ENCODE results near the gene RS1.

The RS1 gene

DNA sequence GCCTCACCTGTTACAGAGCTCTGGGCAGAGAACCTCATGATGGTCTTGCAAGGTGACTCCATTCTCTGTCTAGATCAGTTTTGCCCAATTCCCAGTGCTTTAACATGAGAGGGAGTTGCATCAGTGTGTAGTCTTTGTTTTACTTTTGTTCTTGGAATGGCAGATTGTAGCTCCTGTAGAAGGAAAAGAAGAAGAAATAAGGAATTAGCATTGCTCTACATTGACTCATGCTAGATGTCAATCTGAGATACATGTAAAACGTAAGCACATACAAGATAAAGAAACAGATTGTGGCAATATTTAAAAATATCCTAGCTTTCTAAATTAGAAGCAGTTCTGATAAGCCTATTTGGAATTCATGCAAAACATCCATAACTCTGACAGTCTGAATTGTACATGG, 19.5 kb upstream of the RS1 start:
- Histone ChIP-seq H3K4me3 (no peak overlapping the region), H3K36me3 (no peaks in the 10 kb centered on the region), H3K9me3 (no peaks in the 10 kb centered on the region), H3K4me1 (peaks cover 0 to under 1% (median 0%) of the 10 kb centered on the region in 4 donors), H3K27me3 (no peaks in the 10 kb centered on the region), H3K27ac (no peak overlapping the region)
- DNase-seq = no peak
- intact Hi-C loops (cut with DNase I; ENCODE audit: low total_unique reads) = no loop called here
- TF ChIP-seq, protein P1, sequence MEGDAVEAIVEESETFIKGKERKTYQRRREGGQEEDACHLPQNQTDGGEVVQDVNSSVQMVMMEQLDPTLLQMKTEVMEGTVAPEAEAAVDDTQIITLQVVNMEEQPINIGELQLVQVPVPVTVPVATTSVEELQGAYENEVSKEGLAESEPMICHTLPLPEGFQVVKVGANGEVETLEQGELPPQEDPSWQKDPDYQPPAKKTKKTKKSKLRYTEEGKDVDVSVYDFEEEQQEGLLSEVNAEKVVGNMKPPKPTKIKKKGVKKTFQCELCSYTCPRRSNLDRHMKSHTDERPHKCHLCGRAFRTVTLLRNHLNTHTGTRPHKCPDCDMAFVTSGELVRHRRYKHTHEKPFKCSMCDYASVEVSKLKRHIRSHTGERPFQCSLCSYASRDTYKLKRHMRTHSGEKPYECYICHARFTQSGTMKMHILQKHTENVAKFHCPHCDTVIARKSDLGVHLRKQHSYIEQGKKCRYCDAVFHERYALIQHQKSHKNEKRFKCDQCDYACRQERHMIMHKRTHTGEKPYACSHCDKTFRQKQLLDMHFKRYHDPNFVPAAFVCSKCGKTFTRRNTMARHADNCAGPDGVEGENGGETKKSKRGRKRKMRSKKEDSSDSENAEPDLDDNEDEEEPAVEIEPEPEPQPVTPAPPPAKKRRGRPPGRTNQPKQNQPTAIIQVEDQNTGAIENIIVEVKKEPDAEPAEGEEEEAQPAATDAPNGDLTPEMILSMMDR (IDR thresholded peaks at IDR 0.05) = no peak

GRCh38 chrX:18687856-18688495, 16.1 kb upstream of the RS1 start:
- intact Hi-C loops (cut with DNase I; ENCODE audit: low total_unique reads) = no loop called here
- H3K27me3 ChIP-seq = no peaks in the 10 kb centered on the region
- TF ChIP-seq, protein P1 (IDR thresholded peaks at IDR 0.05) = no peak
- peaks cover 0 to 7% (median 1%) of the 10 kb centered on the region in 4 donors for H3K4me1 ChIP-seq
- H3K36me3 ChIP-seq = no peaks in the 10 kb centered on the region
- no peak overlapping the region for H3K27ac ChIP-seq
- DNase-seq = no peak
- H3K4me3 ChIP-seq = no peak overlapping the region
- no peaks in the 10 kb centered on the region for H3K9me3 ChIP-seq

DNA sequence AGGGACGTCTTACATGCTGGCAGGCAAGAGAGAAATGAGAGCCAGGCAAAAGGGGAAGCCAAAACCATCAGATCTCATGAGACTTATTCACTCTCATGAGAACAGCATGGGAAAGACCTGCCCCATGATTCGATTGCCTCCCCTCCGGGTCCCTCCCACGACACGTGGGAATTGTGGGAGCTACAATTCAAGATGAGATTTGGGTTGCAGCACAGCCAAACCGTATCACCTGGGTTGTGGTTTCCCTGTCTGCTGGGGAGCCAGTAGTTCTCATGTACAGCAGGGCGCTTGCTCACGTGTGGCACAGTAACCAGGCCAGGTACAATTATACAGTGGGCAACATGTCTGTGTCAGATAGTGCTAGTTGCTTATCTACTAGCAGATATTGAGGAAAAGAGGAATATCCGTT, 11.1 kb upstream of the RS1 start:
- Histone ChIP-seq H3K27ac (no peak overlapping the region), H3K36me3 (no peaks in the 10 kb centered on the region), H3K9me3 (no peaks in the 10 kb centered on the region), H3K4me1 (peaks cover 0 to 7% (median 1%) of the 10 kb centered on the region in 4 donors), H3K27me3 (no peaks in the 10 kb centered on the region), H3K4me3 (no peak overlapping the region)
- TF ChIP-seq, protein P1 (IDR thresholded peaks at IDR 0.05) = no peak
- intact Hi-C loops (cut with DNase I; ENCODE audit: low total_unique reads) = no loop called here
- no peak for DNase-seq

- Histone ChIP-seq H3K27ac (no peak overlapping the region), H3K36me3 (no peaks in the 10 kb centered on the region), H3K9me3 (no peaks in the 10 kb centered on the region), H3K27me3 (no peaks in the 10 kb centered on the region), H3K4me3 (no peak overlapping the region), H3K4me1 (peaks cover 0 to 7% (median 1%) of the 10 kb centered on the region in 4 donors)
- intact Hi-C loops (cut with DNase I; ENCODE audit: low total_unique reads) = no loop called here
- TF ChIP-seq, protein P1 (IDR thresholded peaks at IDR 0.05) = no peak
- no peak for DNase-seq
Observed at GRCh38 chrX:18681996-18682395, 10.1 kb upstream of the RS1 start.

GRCh38 chrX:18677161-18677869, 5.4 kb upstream of the RS1 start:
- intact Hi-C loops (cut with DNase I; ENCODE audit: low total_unique reads) = loop anchor here (10.0 kb wide), 1 partner anchor 253 kb away; the partner anchor contains the start of gene CDKL5
- no peaks in the 10 kb centered on the region for H3K27me3 ChIP-seq
- no peak overlapping the region for H3K27ac ChIP-seq

More at GRCh38 chrX:18677161-18677869, 5.4 kb upstream of the RS1 start:
- TF ChIP-seq, protein P1 (IDR thresholded peaks at IDR 0.05) = no peak
- DNase-seq = no peak
- Histone ChIP-seq H3K36me3 (no peaks in the 10 kb centered on the region), H3K4me1 (peaks cover 0 to 6% (median 0%) of the 10 kb centered on the region in 4 donors), H3K4me3 (no peak overlapping the region), H3K9me3 (no peaks in the 10 kb centered on the region)

All from tibial artery (tissue), 4 donors.